ENCODE results near the gene TOM1L2. TPM values are rescaled to one million over a fixed set of nuclear protein-coding genes. Genes with fewer than 3 reads are reported as not detected.

The TOM1L2 gene
- total and polyA plus RNA-seq, 2 donors (not counting 1 experiment from before 2014, with no cell fraction given), result 33.9 to 35.9 TPM

GRCh38 chr17:17873450-17873991 is 98.7 kb downstream of the TOM1L2 start:
- Histone ChIP-seq H3K27me3 (ENCODE audit: control insufficient read depth, insufficient read depth, low read length) (no peaks in the 10 kb centered on the region), H3K4me1 (ENCODE audit: control insufficient read depth, extremely low read depth, insufficient read depth, low read length) (peaks cover 34% of the 10 kb centered on the region), H2AFZ (ENCODE audit: low read length) (no peak overlapping the region), H3K4me2 (ENCODE audit: extremely low read depth, insufficient read depth, low read length) (no peak overlapping the region), H3K27ac (ENCODE audit: insufficient read depth, low read length) (no peak overlapping the region), H3K36me3 (ENCODE audit: control insufficient read depth, insufficient read depth, low read length) (peaks cover 3% of the 10 kb centered on the region), H3K4me3 (replicated peaks in 1 of 4; ENCODE audit: control extremely low read depth in 1 of 4, insufficient read depth in 1 of 4, low read depth in 3 of 4, low read length in 4 of 4) (no peak overlapping the region), H3K79me2 (ENCODE audit: control insufficient read depth, insufficient read depth, low read length) (no peaks in the 10 kb centered on the region), H4K20me1 (ENCODE audit: control insufficient read depth, extremely low read depth, insufficient read depth, low read length) (no peaks in the 10 kb centered on the region), H3K9ac (ENCODE audit: insufficient read depth, low read length) (no peak overlapping the region), H3K9me3 (ENCODE audit: control insufficient read depth, insufficient read depth, low read depth, low read length) (no peaks in the 10 kb centered on the region)
- no peak for DNase-seq (ENCODE audit: low read depth in 2 of 2)
- TF ChIP-seq EZH2 (IDR thresholded peaks at IDR 0.05; ENCODE audit: low read length, missing control alignments) (no peak), CTCF (conservative IDR thresholded peaks at IDR 0.05 in 1 of 2, IDR thresholded peaks at IDR 0.05 in 1 of 2; ENCODE audit: low read depth in 1 of 2, low read length in 2 of 2) (no peak)

GRCh38 chr17:17872547-17873345 is 99.5 kb downstream of the TOM1L2 start:
- Histone ChIP-seq H3K4me2 (ENCODE audit: extremely low read depth, insufficient read depth, low read length) (no peak overlapping the region), H3K79me2 (ENCODE audit: control insufficient read depth, insufficient read depth, low read length) (no peaks in the 10 kb centered on the region), H3K36me3 (ENCODE audit: control insufficient read depth, insufficient read depth, low read length) (no peaks in the 10 kb centered on the region), H3K27ac (ENCODE audit: insufficient read depth, low read length) (no peak overlapping the region), H3K9ac (ENCODE audit: insufficient read depth, low read length) (no peak overlapping the region), H3K4me3 (replicated peaks in 1 of 4; ENCODE audit: control extremely low read depth in 1 of 4, insufficient read depth in 1 of 4, low read depth in 3 of 4, low read length in 4 of 4) (no peak overlapping the region), H3K4me1 (ENCODE audit: control insufficient read depth, extremely low read depth, insufficient read depth, low read length) (peaks cover 30% of the 10 kb centered on the region), H2AFZ (ENCODE audit: low read length) (no peak overlapping the region), H4K20me1 (ENCODE audit: control insufficient read depth, extremely low read depth, insufficient read depth, low read length) (no peaks in the 10 kb centered on the region), H3K9me3 (ENCODE audit: control insufficient read depth, insufficient read depth, low read depth, low read length) (no peaks in the 10 kb centered on the region), H3K27me3 (ENCODE audit: control insufficient read depth, insufficient read depth, low read length) (no peaks in the 10 kb centered on the region)
- DNase-seq (ENCODE audit: low read depth in 2 of 2), result no peak
- TF ChIP-seq CTCF (conservative IDR thresholded peaks at IDR 0.05 in 1 of 2, IDR thresholded peaks at IDR 0.05 in 1 of 2; ENCODE audit: low read depth in 1 of 2, low read length in 2 of 2), result no peak
- no peak for TF ChIP-seq EZH2 (IDR thresholded peaks at IDR 0.05; ENCODE audit: low read length, missing control alignments)

GRCh38 chr17:17871913-17872312 is 100.3 kb downstream of the TOM1L2 start:
- H3K27me3 ChIP-seq (ENCODE audit: control insufficient read depth, insufficient read depth, low read length), result no peaks in the 10 kb centered on the region
- no peaks in the 10 kb centered on the region for H3K79me2 ChIP-seq (ENCODE audit: control insufficient read depth, insufficient read depth, low read length)
- DNase-seq (ENCODE audit: low read depth in 2 of 2), result no peak
- peaks cover 23% of the 10 kb centered on the region for H3K4me1 ChIP-seq (ENCODE audit: control insufficient read depth, extremely low read depth, insufficient read depth, low read length)
- no peak overlapping the region for H3K9ac ChIP-seq (ENCODE audit: insufficient read depth, low read length)
- H3K9me3 ChIP-seq (ENCODE audit: control insufficient read depth, insufficient read depth, low read depth, low read length), result no peaks in the 10 kb centered on the region
- H3K4me2 ChIP-seq (ENCODE audit: extremely low read depth, insufficient read depth, low read length), result no peak overlapping the region
- TF ChIP-seq EZH2 (IDR thresholded peaks at IDR 0.05; ENCODE audit: low read length, missing control alignments), result no peak
- no peak for TF ChIP-seq CTCF (conservative IDR thresholded peaks at IDR 0.05 in 1 of 2, IDR thresholded peaks at IDR 0.05 in 1 of 2; ENCODE audit: low read depth in 1 of 2, low read length in 2 of 2)
- peaks cover 2% of the 10 kb centered on the region for H3K36me3 ChIP-seq (ENCODE audit: control insufficient read depth, insufficient read depth, low read length)
- H3K4me3 ChIP-seq (replicated peaks in 1 of 4; ENCODE audit: control extremely low read depth in 1 of 4, insufficient read depth in 1 of 4, low read depth in 3 of 4, low read length in 4 of 4), result no peak overlapping the region
- H3K27ac ChIP-seq (ENCODE audit: insufficient read depth, low read length), result no peak overlapping the region
- no peaks in the 10 kb centered on the region for H4K20me1 ChIP-seq (ENCODE audit: control insufficient read depth, extremely low read depth, insufficient read depth, low read length)
- no peak overlapping the region for H2AFZ ChIP-seq (ENCODE audit: low read length)

Measured in fibroblast of lung (primary cell).